B cell (primary cell): ENCODE results near the gene CWF19L2. TPM values are rescaled to one million over a fixed set of nuclear protein-coding genes. Genes with fewer than 3 reads are reported as not detected.

ENCODE experiments used
- ATAC-seq: fragments of 200-7000 bp; cut with Tn5 transposase; one replicate; pipeline ENCODE4 v1.10.0; 2021; ENCODE audit warnings: low read depth, mild to moderate bottlenecking, moderate number of reproducible peaks, moderate library complexity
- CTCF ChIA-PET: fragments of 350-600 bp; sonication (Branson Sonifier 250); formaldehyde crosslinking; loops from one replicate; lab custom pipeline; 2021; ENCODE audit warnings: antibody characterized with exemption, inconsistent platforms; lab: Charles Lee
- POLR2A ChIA-PET: fragments of 350-600 bp; sonication (Branson Sonifier 250); formaldehyde crosslinking; loops from one replicate; lab custom pipeline; 2021; ENCODE audit warnings: antibody characterized with exemption; lab: Charles Lee
- DNase-seq: peaks from one replicate; pipeline ENCODE4 v3.0.0; 2013
- H2AFZ ChIP-seq: 2 replicates; pipeline ENCODE4 v1.6.1; 2012; ENCODE audit warnings: mild to moderate bottlenecking, low read depth, low read length; ENCODE audit not compliant: insufficient read depth, poor library complexity, severe bottlenecking
- H3K27ac ChIP-seq, 2 donors: 1 replicate in 1 of 2; 2 replicates in 1 of 2; pipeline ENCODE4 v1.5.1; 2012 to 2013; ENCODE audit warnings: low read length in 2 of 2, mild to moderate bottlenecking in 2 of 2, moderate library complexity in 1 of 2
- H3K27me3 ChIP-seq, 4 experiments: fragments of 200-600 bp in 1 of 4; sonication (generic) in 1 of 4; replicated peaks in 1 of 4; 1 replicate in 2 of 4; 2 replicates in 2 of 4; pipeline versions ENCODE4 v1.6.1 to v1.7.0; 2013 to 2016; ENCODE audit warnings: low read length in 3 of 4, mild to moderate bottlenecking in 2 of 4, mixed read lengths in 1 of 4, moderate library complexity in 1 of 4; ENCODE audit not compliant: insufficient read depth in 4 of 4, control insufficient read depth in 3 of 4; ENCODE audit errors: control extremely low read depth in 1 of 4
- H3K36me3 ChIP-seq, 2 experiments: replicated peaks in 1 of 2; 1 replicate in 1 of 2; 2 replicates in 1 of 2; pipeline versions ENCODE4 v1.6.1 to v1.7.1; 2013; ENCODE audit warnings: low read length in 1 of 2; ENCODE audit not compliant: insufficient read depth in 2 of 2, control insufficient read depth in 1 of 2; ENCODE audit errors: control extremely low read depth in 1 of 2, extremely low read depth in 1 of 2
- H3K4me1 ChIP-seq, 2 donors: fragments of 200-600 bp in 1 of 2; sonication (generic) in 1 of 2; 1 replicate in 1 of 2; 2 replicates in 1 of 2; pipeline versions ENCODE4 v1.5.1 to v1.6.1; 2013 to 2017; ENCODE audit warnings: low read length in 2 of 2; ENCODE audit not compliant: control insufficient read depth in 2 of 2, insufficient read depth in 2 of 2
- H3K4me2 ChIP-seq: replicated peaks from 2 replicates; pipeline ENCODE3; 2012; ENCODE audit warnings: mild to moderate bottlenecking, low read depth, low read length; ENCODE audit not compliant: poor library complexity, severe bottlenecking
- H3K4me3 ChIP-seq, 5 experiments: fragments of 200-600 bp in 1 of 5; sonication (generic) in 1 of 5; 1 replicate in 3 of 5; 2 replicates in 2 of 5; pipeline versions ENCODE4 v1.5.1 to v1.7.0; 2011 to 2016; ENCODE audit warnings: low read length in 4 of 5, mild to moderate bottlenecking in 4 of 5, low read depth in 2 of 5, control low read depth in 1 of 5, moderate library complexity in 1 of 5; ENCODE audit not compliant: insufficient read depth in 1 of 5; ENCODE audit errors: control extremely low read depth in 1 of 5, extremely low read depth in 1 of 5
- H3K79me2 ChIP-seq: fragments of 200-600 bp; sonication (generic); one replicate; pipeline ENCODE4 v1.6.0; 2016; ENCODE audit warnings: low read length; ENCODE audit not compliant: control insufficient read depth, insufficient read depth
- H3K9ac ChIP-seq: fragments of 200-600 bp; sonication (generic); 2 replicates; pipeline ENCODE4 v1.6.1; 2017; ENCODE audit warnings: mild to moderate bottlenecking, low read length, moderate library complexity
- H3K9me3 ChIP-seq, 3 donors: one replicate each; pipeline versions ENCODE4 v1.6.1 to v1.7.1; 2013; ENCODE audit warnings: low read length in 2 of 3; ENCODE audit not compliant: control insufficient read depth in 2 of 3, insufficient read depth in 1 of 3; ENCODE audit errors: control extremely low read depth in 1 of 3
- H4K20me1 ChIP-seq: 2 replicates; pipeline ENCODE4 v1.6.0; 2012; ENCODE audit warnings: mild to moderate bottlenecking, low read length; ENCODE audit not compliant: insufficient read depth, control insufficient read depth, poor library complexity, severe bottlenecking
- H3K27ac Mint-ChIP-seq: one replicate; pipeline ENCODE4 v1.8.0; 2021; ENCODE audit warnings: mixed read lengths
- H3K27me3 Mint-ChIP-seq: one replicate; pipeline ENCODE4 v1.8.0; 2021; ENCODE audit warnings: mixed read lengths
- H3K4me1 Mint-ChIP-seq: one replicate; pipeline ENCODE4 v1.8.0; 2021; ENCODE audit warnings: mixed read lengths
- H3K4me3 Mint-ChIP-seq: one replicate; pipeline ENCODE4 v1.8.0; 2021; ENCODE audit warnings: mixed read lengths
- H3K9me3 Mint-ChIP-seq: one replicate; pipeline ENCODE4 v1.8.0; 2022; ENCODE audit warnings: mixed read lengths; ENCODE audit not compliant: insufficient read depth
- EZH2 ChIP-seq: IDR thresholded peaks from 2 replicates; pipeline ENCODE4 v1.6.1; 2012; ENCODE audit warnings: borderline replicate concordance, low read depth, mild to moderate bottlenecking, moderate library complexity, low read length; ENCODE audit not compliant: insufficient read depth, poor library complexity, severe bottlenecking
- intact Hi-C: fragments of 100-400 bp; cut with micrococcal nuclease; formaldehyde crosslinking; loops from one replicate; pipeline ENCODE4 v1.10.0; 2022
- polyA plus RNA-seq: library from polyadenylated mRNA; depleted of rRNA; stranded (reverse); fragments of >200 nt; gene quantifications from 2 replicates; pipeline ENCODE4 v1.2.3, GENCODE V29; 2012
- total RNA-seq, 2 donors: library from RNA; stranded (reverse); fragments of 120-200 nt in 1 of 2; gene quantifications; 1 replicate in 1 of 2; 2 replicates in 1 of 2; pipeline versions ENCODE4 v1.2.3 to v1.2.4, GENCODE V29; 2013 to 2022
- TF ChIP-seq, protein P1 (sequence below): fragments of 200-600 bp; IDR thresholded peaks from one replicate; pipeline ENCODE4 v1.8.0; 2022; ENCODE audit warnings: antibody characterized with exemption, mild to moderate bottlenecking

CWF19L2 gene
- total and polyA plus RNA-seq, 2 donors (not counting 1 experiment from before 2014, with no cell fraction given) = 2.4 to 44.3 TPM

DNA sequence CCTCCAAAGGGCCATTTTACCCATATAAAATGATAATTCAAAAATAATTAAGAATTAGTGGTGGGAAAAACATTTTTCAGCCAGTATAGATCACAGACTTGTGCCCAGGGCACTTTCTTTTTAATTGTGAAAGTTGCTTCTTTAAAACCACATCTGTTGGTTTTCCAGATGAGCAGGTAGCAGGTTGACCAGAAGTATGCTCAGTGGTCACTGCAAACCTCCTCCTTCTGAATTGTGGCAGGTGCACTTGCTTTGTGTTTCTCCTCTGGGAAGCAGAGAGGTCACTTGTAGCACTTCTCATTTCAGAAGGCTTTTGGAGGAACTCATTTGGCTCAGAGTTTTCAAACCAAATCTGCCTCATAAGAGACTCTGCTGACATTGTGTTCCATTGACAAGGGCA is 24.6 kb upstream of the CWF19L2 start:
- Histone ChIP-seq H3K4me2 (no peak overlapping the region), H4K20me1 (no peaks in the 10 kb centered on the region), H3K9ac (no peak overlapping the region), H3K4me1 (no peaks in the 10 kb centered on the region), H3K4me3 (no peak overlapping the region), H3K79me2 (no peaks in the 10 kb centered on the region), H3K27me3 (peaks cover 0 to 6% (median 2%) of the 10 kb centered on the region in 4 experiments), H3K27ac (no peak overlapping the region), H3K36me3 (no peaks in the 10 kb centered on the region), H3K9me3 (no peaks in the 10 kb centered on the region), H2AFZ (no peak overlapping the region)
- Mint-ChIP-seq H3K4me1 (no peaks in the 10 kb centered on the region), H3K27ac (no peak overlapping the region), H3K4me3 (no peak overlapping the region), H3K27me3 (peaks cover 30% of the 10 kb centered on the region), H3K9me3 (no peaks in the 10 kb centered on the region)
- TF ChIP-seq EZH2 = no peak
- TF ChIP-seq, protein P1, sequence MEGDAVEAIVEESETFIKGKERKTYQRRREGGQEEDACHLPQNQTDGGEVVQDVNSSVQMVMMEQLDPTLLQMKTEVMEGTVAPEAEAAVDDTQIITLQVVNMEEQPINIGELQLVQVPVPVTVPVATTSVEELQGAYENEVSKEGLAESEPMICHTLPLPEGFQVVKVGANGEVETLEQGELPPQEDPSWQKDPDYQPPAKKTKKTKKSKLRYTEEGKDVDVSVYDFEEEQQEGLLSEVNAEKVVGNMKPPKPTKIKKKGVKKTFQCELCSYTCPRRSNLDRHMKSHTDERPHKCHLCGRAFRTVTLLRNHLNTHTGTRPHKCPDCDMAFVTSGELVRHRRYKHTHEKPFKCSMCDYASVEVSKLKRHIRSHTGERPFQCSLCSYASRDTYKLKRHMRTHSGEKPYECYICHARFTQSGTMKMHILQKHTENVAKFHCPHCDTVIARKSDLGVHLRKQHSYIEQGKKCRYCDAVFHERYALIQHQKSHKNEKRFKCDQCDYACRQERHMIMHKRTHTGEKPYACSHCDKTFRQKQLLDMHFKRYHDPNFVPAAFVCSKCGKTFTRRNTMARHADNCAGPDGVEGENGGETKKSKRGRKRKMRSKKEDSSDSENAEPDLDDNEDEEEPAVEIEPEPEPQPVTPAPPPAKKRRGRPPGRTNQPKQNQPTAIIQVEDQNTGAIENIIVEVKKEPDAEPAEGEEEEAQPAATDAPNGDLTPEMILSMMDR = no peak
- ChIA-PET POLR2A (no interaction called here), CTCF (no interaction called here)
- intact Hi-C loops = no loop called here
- ATAC-seq (no peak), DNase-seq (no peak)

DNA sequence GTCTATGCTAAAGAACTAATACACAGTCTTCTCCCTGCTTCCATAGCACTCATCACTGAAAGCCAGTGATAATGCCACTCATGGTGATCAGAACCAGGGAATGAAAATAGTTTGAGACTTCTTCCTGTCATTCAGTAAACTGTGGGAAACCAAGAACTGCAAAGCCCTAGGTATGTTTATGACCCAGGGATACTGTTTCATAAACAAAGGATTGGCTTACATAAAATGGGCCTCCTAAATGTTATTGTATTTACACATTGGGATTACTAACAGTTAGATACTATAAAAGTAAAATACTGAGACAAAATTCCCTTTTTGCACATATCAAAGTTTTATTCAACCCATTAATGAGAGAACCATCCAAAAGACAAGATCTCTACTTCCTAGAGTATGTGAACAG is 21.3 kb upstream of the CWF19L2 start:
- Histone ChIP-seq H3K27ac (no peak overlapping the region), H3K4me3 (no peak overlapping the region), H3K36me3 (no peaks in the 10 kb centered on the region), H3K27me3 (peaks cover 0 to 10% (median 7%) of the 10 kb centered on the region in 4 experiments), H3K9me3 (no peaks in the 10 kb centered on the region), H4K20me1 (no peaks in the 10 kb centered on the region), H3K79me2 (no peaks in the 10 kb centered on the region), H3K4me2 (no peak overlapping the region), H3K4me1 (no peaks in the 10 kb centered on the region), H3K9ac (no peak overlapping the region), H2AFZ (no peak overlapping the region)
- CTCF ChIA-PET = no interaction called here
- TF ChIP-seq EZH2 = no peak
- TF ChIP-seq, protein P1 = no peak
- DNase-seq = no peak
- POLR2A ChIA-PET = no interaction called here
- Mint-ChIP-seq H3K27ac (no peak overlapping the region), H3K9me3 (no peaks in the 10 kb centered on the region), H3K4me1 (no peaks in the 10 kb centered on the region), H3K4me3 (no peak overlapping the region), H3K27me3 (peaks cover 49% of the 10 kb centered on the region)
- intact Hi-C loops = no loop called here
- ATAC-seq = no peak
